HG03097 (cell line): ENCODE measurements around the gene SLC44A1.
"Not testable (repeated sequence)": the region's sequence is repeated elsewhere in the genome, so short reads cannot be mapped to it uniquely, and the experiment has no call there.

ENCODE experiments used
- ATAC-seq: cut with Tn5 transposase; IDR thresholded peaks from one replicate; pipeline ENCODE4 v1.9.1; 2021; ENCODE audit not compliant: unreplicated experiment, low FRiP score

The SLC44A1 gene

GRCh38 chr9:105264380-105264779 is 19.9 kb downstream of the SLC44A1 start:
- peak; percentile 36 for ATAC-seq

DNA sequence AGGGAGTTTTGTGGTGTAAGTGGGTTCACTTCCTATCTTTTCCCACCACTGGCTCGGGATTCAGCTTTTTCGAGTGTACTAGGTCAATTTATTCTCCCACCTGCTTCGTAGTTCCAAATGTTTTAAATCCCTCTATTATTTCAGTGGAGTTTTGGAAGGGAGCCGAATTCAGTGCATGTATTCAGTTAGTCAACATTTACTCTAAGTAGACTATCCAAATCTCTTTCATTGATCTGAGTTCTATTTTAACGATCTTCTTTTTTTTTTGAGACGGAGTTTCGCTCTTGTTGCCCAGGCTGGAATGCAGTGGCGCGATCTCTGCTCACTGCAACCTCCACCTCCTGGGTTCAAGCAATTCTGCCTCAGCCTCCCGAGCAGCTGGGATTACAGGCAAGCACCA is 23.8 kb downstream of the SLC44A1 start:
- ATAC-seq = not testable (repeated sequence)

DNA sequence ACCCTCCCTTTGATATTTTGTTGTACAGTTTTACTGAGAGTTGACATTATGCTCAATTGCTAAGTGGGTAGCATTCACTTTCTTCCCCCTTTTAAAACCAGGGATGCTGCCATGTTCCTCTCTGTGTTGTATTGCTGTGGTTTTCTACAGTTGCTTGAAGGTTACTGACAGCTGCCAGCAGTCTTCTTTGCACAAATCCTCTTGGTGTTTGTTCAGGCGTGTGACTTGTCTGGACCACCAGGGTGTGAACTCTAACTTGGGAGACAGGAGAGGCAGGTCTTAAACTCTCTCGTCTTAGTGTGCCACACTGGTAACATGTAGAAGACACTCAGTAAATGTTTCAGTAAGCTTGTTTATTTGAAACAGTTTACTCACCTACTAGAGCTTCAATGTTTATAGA is 25.1 kb downstream of the SLC44A1 start:
- no peak for ATAC-seq

- ATAC-seq = no peak
Observed at GRCh38 chr9:105270711-105271110, 26.3 kb downstream of the SLC44A1 start.

DNA sequence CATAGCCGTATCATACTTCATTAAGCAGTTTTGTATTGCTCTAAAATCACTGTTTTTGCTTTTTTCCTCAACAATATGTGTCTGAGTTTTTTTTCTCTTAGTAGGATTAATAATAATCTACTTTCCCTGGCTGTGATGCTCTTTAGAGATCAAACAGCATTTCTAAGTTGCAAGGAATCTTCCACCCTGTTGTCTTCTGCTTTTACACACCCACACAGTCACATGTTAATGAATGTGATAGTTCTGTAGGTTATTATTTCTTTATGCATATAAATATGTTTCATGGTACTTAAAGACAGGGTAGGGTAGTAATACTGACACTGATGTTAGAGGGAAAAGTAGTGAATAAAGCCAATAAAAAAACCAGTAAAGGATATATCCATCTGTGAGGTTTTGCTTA is 29.3 kb downstream of the SLC44A1 start:
- no peak for ATAC-seq

DNA sequence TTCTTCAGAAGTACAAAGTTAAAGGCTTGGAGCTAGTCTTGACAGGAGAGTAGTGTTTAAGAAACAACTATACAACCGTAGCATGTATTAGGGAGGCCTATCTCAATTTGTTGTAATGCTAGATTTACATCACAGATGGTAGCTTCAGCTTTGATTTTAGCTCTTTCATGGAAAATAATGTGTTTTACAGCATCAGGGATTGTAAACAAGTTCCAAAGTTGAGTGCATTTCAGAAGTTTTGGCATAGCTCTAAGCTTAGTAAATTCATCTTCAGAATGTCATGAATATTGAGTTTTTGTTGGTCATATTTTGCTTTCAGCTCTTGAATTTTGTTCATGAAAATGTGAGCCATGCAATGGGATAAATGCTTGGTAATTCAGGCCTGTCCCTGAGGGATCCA is 30.7 kb downstream of the SLC44A1 start:
- no peak for ATAC-seq

DNA sequence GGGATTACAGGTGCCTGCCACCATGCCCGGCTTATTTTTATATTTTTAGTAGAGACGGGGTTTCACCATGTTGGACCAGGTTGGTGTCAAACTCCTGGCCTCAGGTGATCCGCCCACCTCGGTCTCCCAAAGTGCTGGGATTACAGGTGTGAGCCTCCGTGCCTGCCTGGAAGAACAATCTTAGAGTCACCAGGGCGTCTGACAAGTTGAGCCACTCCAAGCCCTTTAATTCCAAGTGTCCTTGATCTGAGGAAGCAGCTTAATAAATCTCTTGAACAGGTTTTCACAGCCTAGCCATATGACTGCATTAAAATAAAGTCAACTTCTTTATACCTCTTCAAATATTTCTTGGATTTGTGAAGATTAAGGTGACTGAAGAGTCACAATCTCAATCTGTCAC is 31.5 kb downstream of the SLC44A1 start:
- no peak for ATAC-seq

DNA sequence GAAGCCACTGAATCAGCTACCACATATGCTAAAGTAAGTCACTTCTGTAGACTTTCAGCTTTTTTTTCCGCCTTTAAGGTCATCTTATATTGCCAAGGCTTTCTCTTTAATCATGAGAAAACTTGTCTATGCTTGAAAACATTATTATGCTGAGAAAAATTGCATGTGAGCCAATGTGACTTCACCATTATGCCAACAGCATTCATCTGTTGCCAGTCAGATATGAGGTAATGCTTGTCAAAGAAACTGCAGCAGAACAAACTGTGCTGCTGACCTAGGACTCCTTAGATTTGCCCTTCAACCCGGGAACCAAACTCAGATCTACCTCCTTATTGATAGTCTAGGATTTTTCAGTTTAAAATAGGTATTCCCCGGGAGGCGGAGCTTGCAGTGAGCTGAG is 34.3 kb downstream of the SLC44A1 start:
- ATAC-seq = no peak

DNA sequence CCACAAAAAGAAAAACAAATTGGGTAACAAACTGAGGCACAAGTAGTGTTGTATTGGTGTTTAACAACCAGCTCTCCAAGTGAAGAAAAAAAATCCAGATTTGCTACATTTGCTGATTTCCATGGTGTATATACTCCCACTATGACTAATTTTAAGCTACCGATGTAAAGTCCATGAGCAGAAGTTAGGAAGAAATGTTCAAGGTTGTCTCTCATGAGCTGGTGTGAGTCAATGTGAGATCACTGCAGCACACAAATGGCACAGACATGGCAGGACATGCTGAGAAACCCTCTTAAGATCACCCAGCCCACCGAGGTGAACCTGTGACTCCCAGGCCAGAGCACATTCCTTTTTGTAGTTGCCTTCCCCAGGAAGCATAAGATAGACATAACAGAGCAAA is 36.2 kb downstream of the SLC44A1 start:
- ATAC-seq = no peak

- no peak for ATAC-seq
Observed at GRCh38 chr9:105281272-105281671, 36.8 kb downstream of the SLC44A1 start.

- ATAC-seq = no peak
Observed at GRCh38 chr9:105281926-105282325, 37.5 kb downstream of the SLC44A1 start.

- no peak for ATAC-seq
Observed at GRCh38 chr9:105282870-105283621, 38.6 kb downstream of the SLC44A1 start.

DNA sequence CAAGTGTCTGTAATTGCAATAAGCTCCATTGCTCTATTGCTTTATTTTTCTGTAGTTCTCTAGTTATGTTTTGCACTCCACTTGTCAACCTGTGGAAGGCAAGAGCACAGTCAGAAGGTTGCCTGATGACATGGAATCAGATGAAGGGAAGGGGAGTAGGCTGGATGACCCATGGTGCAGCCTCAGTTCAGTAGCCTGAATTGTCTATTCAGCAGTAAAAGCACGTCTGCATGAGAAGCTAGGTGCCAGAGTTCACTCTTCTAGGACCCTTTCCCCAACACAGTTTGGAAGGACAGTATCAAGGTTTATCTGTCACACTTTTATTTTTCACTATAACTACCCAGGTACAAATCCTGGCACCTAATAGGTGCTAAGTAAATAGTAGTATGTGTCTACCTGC is 39.3 kb downstream of the SLC44A1 start:
- ATAC-seq = no peak

- no peak for ATAC-seq
Observed at GRCh38 chr9:105284463-105284862, 40.0 kb downstream of the SLC44A1 start.

DNA sequence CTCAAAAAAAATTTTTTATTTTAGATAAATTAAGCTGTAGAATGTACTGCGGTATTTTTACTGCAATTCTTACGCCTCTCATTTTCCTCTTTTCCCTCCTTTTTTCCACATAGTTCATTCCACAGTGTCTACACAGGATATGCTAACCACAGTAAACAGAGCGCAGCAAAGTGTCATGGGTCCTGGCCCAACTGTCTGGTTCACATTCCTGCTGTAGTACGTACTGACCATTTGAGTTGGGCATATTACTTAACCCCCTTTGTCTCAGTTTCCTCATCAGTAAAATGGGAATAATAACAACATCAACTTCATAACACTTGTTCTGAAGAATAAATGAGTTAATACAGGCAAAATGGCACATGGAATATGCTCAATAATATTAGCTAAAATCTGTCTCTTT is 41.6 kb downstream of the SLC44A1 start:
- no peak for ATAC-seq

DNA sequence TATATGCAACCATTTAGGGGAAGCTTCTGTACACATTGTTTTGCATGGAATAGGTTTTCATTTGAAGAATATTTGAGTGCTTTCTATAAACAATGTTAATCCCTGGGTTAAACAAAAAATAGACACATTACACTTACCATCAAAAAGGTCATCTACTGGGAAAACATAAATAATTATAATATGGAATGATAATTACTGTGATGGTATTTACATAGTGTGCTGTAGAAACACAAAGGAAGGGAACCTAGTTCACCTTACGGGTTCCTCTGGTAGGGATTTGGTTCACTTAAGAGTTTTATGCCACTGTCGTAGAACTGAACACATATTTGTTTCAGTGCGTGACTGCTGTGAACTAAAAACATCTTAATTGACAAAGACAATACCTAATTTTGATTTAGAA is 44.9 kb downstream of the SLC44A1 start:
- ATAC-seq = no peak

DNA sequence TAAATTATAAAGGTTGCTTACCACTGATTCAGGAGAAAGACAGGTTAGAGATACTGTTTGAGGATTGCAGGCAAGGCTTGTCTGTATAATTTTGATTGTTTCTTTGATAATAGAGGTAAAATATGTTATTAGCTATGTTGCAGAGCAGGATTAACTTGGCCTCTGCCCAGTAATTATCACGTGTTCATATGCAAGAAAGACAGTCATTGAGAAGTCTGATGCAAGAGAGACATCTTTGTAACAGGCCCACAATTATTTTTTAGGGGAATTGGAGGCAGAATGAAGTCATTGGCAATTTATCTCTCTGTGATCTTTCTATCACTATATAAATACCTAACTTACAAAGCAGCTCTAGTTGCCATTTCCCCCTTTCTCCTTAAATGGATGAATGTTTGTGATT is 46.0 kb downstream of the SLC44A1 start:
- no peak for ATAC-seq

DNA sequence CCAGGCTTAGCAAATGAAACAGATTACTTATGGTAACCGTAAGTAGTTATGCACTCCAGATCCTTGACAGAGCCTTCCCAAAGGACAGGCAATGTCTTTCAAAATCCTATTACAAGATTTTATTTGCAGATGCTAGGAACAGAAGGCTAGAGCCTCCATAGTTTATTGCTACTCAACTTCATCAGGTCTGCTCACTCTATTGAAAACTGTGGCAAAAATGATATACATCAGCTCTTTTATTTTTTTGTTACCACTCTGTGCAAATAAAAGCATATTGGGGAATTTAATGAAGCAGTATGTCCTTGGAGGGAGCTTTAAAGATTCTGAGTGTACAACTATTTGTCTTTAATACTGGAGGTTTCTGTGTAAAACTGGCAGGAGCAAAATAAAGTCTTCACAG is 46.5 kb downstream of the SLC44A1 start:
- no peak for ATAC-seq

DNA sequence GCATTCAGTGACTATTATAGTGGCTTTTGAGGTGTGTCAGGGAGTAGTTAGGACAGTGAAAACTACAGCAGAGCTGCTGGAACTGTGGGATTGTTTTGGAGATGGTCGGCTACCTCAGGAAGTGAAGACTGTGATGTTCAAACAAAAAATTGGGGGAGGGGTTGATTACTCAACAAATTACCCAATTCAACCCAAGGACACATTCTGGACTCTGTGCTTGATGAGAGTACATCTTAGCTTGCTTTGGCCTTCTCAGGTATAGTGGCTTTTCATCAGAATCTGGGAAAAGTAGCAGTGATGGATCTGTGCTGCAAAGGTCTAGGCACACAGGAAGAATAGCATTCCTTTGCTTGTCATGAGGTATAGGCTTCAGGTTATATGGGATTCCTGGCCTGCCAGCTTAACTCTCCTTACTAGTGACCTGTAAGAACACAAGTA is 47.0 kb downstream of the SLC44A1 start:
- no peak for ATAC-seq

- ATAC-seq = no peak
Observed at GRCh38 chr9:105291938-105292337, 47.5 kb downstream of the SLC44A1 start.

DNA sequence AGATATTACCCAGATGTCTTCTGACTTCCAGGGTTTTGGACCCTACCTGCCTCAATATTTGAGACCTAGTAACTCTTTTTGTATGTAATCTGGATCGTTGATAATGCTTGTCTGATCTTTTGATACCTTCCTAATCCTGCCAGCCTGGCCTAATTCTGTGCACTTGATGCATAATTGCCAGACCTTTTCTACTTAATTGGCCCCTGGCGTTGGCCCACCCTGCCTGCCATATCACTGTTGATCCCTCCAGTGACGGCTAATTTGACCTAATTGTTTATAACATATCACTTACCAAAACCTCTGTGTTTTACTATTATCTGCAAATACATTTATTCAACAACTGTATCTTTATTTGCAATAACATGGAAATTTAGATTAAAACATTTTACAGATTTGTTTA is 49.0 kb downstream of the SLC44A1 start:
- ATAC-seq = no peak

- no peak for ATAC-seq
Observed at GRCh38 chr9:105295201-105295550, 50.7 kb downstream of the SLC44A1 start.

- no peak for ATAC-seq
Observed at GRCh38 chr9:105295986-105296385, 51.5 kb downstream of the SLC44A1 start.
